ENCODE data around the gene PAX5. TPM values are rescaled to one million over a fixed set of nuclear protein-coding genes. Genes with fewer than 3 reads are reported as not detected.

PAX5 gene
- total RNA-seq, 1 donor from 2014 or later = 0.06 TPM

DNA sequence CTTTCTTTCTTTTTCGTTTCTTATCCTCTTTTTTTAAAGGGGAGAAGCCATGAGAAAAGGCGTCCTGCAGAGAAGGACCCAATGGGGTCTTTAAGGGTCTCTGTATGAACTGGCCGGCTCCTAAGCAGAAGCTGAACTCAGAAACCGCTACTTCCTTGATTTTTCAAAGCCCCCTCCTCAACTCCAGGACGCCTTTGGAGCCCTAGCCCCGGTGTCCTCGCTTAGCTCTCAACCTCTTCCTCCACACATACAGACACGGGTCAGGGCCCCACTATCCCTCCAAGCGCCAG is 8.3 kb downstream of the PAX5 start:
- DNase-seq (ENCODE audit: low spot score) = no peak

DNA sequence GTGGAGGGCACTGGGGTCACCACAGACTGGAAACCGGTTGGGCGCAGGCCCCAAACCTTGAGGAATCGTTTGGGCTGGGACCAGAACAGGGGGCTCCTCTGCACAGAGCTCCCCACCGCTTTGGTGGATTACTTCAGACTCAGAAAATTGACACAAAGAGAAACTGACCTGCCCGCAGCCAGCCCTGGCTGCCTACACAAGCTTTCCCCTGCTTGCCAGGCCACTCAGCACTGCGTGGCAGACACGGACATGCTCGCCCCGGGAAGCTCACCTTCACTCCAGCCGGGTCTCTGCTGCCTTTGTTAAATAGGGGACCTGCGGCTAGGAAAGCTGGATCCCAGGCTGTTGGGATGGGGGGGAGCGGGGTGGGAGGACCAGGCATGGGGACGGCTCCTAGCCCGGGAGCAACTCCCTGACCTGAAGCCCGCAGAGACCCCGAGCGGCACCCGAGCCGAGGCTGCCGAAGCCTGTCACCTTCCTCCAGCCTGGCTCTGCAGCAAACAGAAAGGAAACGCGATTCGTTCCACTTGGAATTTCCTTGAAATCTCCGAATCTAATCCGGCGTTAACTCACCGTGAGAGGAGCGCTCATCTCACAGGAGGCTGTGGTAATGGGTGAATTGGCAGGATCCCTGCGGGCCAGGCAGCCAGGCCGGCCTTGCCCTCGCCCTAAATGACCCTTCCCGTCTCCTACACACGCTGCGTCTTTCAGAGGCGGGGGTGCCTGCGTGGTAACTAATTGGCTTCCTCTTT is 8.8 kb downstream of the PAX5 start:
- no peak for DNase-seq (ENCODE audit: low spot score)

DNA sequence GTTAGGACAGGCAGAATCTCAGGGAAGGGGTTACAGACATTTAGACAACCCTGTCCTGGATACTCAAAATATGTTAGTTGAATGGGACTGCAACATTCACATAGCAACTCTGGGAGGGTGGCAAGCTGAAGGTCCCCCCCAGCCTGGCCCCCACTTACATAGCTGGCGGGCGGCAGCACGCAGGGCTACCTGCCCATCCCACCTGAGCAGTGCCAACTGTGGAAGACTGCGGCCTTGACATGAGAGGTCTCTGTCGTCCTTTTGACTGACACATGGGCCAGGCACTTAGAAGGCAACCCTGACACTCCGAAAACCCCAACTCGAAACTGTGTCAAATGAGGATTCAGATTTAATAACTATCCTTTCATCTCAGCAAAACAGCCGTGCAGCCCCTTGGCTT is 16.5 kb downstream of the PAX5 start:
- no peak for DNase-seq (ENCODE audit: low spot score)

DNA sequence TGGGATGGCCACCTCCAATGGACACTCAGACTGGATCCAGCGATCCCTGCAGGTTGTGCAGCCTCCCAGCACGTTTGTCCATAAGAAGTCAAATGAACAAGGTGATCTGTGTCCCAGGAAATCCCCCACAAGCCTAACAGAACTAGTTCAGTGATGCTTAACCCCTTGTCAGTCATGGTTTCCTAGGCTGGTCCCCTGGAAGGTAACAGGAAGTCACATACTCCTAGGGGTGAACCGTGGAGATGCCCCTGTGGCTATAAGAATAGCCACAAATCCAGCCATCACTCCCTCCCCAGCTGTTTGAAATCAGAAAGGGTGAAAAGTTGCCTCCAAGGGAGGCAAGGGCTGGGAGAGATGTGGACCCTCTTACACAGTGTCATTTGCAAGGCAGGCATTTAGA is 22.5 kb downstream of the PAX5 start:
- no peak for DNase-seq (ENCODE audit: low spot score)

DNA sequence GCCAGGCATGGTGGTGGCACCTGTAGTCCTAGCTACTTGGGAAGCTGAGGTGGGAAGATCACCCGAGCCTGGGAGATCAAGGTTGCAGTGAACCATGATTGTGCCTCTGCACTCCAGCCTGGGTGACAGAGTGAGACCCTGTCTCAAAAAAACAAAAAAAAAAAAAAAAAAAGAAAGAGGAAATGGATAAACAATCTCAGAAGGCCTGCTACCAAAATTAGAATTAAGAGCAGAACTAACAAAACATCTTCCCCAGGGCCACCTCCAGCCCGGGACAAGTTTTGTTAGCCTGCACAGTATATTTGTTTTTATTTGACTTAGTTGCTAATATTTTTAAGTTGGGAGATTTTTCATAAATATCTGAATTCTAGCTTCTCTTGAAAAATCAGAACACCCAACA is 23.1 kb downstream of the PAX5 start:
- no peak for DNase-seq (ENCODE audit: low spot score)

DNA sequence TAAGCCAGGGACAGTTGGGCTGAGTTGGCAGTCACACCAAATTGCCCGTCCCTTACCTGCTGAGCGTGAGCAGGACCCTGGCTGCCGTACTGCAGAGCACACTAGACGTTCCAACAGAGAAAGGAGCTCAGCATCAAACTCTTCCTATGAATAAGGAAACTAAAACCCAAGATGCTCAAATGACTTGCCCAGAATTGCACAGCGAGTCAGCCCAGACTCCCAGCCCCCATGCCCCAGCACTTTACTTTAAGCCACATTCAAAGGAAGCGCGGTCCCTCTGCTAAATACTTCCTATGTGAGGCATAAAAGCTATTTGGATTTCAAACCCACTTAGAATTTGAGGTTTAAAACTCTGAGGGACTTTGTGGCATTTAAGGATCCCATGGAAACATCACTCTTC is 23.9 kb downstream of the PAX5 start:
- no peak for DNase-seq (ENCODE audit: low spot score)

DNA sequence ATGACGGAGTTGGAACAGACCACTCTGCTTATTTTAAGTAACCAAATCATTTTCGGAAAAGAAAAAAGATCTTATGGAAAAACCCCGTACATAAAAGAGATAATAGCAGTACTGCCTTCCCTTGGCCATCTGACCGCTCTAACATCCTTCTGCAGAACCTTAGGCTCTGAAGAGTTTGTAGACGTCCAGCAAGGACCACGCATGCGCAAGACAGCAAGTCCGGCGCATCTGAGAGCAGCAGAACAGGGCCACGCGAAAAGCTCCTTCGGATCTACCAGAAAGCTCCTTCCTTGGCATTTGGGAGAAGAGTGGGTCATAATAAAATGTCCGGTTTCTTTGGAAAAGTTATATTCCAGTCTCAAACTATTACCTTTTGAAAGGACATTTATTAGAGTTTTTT is 26.8 kb downstream of the PAX5 start:
- no peak for DNase-seq (ENCODE audit: low spot score)

DNA sequence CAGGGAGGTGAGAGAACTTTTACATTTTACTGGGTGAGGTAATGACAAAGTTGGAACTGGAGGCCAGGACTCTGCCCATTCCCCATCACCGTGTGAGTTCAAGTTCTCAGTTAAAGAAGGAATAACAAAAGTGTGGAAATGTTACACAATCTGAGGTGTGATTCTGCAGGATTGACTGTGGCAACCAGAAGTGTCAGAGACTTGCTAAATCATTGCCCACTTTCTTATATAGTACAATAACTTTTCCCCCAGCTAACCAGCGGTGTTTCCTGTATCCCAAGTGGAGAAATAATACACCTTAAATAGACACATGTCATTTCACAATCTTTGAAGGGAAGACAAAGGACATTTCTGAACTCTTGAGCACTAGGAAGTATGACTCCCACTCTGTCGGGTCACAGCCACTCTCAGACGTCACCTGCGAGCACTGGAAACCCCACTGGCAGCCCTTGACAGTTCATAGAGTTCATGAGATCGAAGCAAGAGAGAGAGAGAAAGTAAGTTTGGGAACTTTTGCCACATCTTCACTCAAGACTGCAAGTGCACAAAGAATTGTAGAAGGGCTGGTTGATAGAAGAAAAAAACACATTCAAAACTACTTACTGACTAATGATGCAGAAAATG is 28.4 kb downstream of the PAX5 start:
- no peak for DNase-seq (ENCODE audit: low spot score)

DNA sequence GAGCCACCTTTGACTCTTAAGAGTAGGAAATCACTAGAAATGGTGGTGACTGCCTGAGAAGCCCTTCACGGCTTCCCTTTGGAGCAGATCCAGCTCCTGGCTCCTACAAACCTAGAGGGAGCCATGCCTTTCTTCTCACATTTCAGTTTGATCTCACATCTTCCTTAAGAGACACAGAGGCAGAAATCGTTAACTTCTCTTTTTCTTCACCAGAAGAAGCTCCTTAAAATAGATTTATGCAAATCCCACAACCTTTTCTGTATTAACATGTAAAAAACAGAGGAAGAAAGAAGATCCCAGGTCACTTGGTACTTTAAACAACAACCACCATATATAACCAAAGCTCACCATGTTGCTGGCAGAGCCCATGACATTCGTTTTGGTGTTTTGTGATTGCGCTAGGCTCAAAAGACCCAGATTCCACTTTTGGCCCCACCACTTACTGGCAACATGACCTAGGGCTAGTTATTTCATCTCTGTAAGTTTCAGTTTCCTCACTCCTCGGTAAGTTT is 29.6 kb downstream of the PAX5 start:
- no peak for DNase-seq (ENCODE audit: low spot score)

DNA sequence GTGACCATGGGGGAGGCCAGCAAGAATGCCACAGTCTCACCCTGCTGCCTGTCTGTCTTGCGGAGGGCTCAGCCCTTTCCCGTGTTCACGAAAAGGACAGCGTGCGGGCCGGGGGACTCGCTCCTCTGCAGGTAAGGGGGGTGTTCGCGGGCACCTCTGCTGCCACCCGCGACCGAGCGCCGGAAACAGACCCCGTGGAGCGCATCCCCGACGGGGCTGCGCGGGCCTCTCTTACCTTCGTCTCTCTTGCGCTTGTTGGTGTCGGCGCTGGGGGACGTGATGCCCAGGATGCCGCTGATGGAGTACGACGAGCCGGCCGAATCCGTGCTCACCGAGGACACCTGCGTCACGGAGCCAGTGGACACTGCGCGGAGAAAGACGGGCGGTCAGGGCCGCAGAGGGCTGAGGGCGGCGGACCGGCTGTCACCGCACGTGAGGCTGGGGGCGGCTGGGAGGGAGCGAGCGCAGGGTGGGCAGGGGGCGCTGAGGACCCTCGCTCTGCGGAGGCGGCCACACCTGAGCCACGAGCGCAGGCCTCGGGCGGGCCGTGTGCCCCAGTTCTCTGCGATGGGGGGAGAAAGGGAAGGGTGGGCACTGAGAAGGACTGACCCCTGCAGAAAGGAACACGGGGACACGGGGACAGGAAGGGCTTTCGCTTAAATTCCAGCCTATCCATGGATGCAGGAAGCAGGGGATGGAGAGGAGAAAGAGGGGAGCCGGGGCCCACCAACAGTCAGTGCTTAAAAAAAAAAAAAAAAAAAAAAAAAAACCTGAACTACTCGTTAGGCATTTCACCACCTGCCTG is 31.5 kb downstream of the PAX5 start:
- DNase-seq (ENCODE audit: low spot score) = no peak

DNA sequence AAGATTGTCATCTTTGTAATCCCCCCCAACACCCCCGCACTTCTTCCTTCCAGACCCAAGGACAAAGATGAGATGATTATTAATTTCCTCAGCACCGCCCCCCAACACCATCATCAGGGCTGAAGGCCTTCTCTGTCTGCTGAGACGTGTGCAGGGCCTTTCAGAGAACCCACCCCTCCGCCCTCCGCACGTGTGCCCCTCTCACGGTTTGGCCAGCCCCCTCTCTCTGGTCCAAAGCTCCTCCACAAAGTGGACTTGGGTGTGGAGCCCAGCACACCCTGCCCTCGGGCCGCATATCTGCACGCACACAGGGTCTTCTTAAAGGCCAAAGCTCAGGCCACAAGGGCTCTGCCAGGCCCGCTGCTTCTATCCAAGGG is 32.0 kb downstream of the PAX5 start:
- no peak for DNase-seq (ENCODE audit: low spot score)

DNA sequence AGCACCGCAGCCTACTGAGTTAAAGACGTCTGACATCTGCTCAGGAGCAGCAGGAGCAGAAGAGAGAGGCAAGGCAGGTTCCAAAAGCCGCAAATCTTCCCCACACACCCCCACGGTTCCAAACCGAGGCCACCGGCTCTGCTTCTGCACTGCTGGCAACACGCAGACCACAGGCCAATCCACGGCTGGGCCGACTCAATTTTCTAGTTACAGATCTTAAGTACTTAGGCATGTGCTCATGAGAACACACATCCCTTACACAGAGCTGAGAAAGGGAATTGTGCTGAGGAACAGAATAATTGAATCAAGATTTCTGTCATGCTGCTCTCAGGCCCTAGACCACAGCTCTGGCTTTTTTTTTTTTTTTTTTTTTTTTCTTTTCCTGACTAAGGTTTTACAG is 32.6 kb downstream of the PAX5 start:
- DNase-seq (ENCODE audit: low spot score) = no peak

DNA sequence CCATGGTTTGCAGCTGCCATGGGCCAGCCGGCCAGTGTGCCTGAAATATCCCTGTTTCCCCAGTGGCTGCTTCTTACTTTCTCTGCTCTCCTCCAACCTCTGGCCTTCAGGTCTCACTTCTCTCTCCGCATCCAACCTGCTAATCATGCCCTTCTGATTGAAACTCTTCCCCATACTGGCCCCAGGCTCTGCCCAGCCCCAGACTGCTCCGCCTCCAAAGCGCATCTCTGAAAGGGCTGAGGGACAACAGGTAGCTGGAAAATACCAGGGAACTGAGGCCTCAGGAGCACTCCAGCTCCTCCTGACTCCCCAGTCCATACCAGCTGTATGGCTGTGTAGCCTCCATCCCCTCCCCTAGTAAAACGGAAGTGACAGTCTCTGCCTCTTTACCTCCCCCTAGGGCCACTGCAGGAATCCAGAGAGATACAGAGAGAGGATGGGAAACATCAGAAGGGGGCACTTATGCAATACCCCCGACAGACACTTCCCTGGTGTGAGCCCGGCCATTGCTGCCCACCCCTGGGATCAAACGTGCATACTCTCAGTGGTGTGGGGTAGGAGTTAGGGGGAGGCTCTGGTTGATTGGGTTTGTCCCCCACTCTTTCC is 34.2 kb downstream of the PAX5 start:
- no peak for DNase-seq (ENCODE audit: low spot score)

DNA sequence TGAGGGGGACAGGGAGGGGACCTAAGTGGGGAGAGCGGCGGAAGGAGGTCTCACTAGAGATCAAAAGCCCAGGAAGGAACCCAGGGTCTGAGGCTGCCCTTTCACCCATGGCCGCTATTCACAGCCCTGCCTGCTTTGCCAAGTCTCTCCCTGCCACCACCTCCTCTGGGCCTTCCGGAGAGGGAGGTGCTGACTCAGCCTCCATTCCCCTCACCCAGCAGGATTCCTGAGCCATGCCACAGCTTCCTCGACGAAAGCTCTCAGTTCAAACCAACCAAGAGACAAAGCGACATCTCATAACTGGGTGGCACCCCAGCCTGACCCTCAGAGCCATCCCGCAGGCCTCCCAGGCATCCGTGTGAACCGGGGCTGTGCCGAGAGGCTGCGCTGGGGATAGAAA is 36.7 kb downstream of the PAX5 start:
- DNase-seq (ENCODE audit: low spot score) = no peak

DNA sequence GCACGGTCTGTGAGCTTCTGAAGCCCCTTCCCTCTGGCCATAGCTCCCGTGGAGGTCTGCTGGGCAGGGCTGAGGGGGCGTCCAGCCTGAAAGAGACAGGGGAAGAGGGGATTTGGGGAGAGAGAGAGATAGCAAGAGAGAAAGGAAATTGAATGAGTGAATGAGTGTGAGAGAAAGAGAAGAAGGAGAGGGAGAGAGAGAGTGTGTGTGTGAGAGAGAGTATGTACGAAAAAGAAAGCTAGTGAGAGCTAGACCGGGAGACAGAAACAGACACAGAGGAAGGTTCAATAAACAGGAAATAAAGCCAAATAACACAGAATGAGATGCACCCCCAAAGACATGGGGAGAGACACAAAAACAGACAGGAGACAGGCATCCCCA is 37.4 kb downstream of the PAX5 start:
- no peak for DNase-seq (ENCODE audit: low spot score)

DNA sequence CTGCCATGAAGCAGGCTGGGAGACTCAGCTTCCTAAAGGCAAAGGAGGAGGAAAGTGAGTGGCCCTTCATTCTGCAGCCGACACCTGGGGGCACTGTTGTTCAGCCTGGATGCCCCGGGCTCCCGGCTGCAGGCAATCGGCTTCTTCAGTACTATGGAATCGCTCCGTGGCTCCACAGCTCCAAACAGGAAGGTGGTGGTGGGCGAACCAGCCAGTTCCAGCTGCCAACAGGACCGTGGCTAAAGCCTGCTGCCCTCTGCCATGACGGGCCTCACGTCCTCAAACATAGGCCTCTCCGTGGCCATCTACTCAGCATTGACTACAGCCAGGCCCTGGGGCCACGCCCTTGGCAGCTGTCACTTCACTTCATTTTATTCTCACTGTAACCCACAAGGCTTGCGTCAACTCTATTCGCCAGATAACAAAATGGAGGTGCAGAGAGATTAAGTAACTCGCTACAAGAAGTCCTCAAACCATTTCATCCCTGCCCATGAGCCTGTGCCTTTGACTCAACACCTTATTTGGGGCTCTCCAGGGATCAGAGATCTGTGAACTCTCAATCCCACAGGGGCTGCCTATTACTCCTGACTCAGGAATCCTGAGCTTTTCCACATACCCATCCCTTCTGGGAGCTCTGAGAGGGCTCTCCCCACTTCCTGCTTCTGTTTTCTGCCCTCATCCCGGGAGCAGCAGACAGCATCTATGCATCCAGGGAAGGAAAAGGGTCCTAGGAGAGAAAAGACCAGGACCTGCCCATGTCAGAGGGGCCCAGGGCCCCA is 38.0 kb downstream of the PAX5 start:
- DNase-seq (ENCODE audit: low spot score) = no peak

DNA sequence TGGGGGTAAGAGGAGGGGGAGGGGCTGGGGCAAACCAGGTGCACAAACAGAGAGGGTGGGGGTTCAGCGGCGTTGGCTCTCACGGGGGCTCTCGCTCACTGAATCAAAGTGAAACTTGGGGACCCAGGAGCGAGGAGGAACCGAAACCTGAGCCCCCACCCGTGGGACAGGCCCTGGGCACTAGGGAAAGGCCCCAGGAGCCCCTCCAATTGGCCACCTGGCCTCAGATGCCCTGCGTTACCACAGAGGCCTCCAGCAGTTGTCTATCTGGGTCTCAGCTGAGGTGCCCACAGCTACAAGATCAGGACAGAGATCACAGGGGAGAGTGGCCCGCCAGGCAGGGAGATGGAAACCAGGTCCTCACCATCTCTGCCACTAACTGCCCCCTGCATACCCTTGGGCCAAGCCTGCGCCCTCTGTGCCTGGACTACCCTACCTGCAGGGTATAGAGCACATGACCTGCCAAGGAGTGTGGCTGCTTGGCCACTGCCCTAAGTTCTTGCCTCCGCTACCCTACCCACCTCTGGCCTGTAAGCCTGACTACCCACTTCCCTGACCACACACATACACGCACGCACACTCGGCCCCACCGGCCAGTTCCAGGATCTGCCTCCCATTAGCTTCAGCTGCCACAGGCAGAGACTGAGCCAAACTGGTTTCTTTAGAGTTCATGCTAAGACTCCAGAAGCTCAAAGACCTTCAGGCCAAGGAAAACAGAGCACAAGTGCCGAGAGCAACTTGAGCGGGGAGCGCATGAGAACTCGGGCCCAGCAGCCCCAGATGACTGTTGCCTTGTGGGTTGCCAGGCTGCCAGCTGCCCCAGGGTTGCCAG is 39.9 kb downstream of the PAX5 start:
- DNase-seq (ENCODE audit: low spot score) = no peak

DNA sequence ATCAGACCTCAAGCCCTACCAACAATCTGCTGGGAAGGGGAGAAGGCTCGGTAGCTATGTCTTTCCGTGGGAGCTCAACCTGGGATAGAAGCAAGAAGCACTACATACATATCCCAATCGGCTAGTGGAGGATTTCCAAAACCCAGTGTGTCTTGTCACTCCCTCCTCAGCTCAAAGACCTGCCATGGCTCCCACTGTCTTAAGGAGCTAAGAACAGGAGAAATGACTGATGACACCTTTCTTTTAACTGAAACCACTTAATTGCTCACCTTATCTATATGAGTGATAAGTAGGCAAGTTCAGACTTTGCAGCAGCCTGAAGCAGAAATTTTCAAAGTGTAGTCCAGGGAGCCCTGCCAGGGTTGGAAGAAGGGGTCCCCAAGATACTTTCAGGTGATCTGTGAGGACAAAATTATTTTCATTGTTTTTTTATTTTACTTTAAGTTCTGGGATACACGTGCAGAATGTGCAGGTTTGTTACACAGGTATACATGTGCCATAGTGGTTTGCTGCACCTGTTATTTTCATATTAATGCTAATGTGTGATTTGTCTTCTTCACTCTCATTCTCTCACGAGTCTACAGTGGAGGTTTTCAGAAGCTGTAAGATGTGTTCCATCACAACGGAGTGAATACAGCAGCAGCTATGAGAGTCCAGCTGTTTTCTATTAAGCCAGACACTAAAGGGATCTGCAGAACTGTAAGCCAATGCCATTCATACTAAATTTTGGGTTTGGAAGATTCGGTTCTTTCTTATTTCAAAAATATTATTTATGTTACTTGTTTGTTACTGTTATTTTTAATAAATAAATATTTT is 41.4 kb downstream of the PAX5 start:
- no peak for DNase-seq (ENCODE audit: low spot score)

DNA sequence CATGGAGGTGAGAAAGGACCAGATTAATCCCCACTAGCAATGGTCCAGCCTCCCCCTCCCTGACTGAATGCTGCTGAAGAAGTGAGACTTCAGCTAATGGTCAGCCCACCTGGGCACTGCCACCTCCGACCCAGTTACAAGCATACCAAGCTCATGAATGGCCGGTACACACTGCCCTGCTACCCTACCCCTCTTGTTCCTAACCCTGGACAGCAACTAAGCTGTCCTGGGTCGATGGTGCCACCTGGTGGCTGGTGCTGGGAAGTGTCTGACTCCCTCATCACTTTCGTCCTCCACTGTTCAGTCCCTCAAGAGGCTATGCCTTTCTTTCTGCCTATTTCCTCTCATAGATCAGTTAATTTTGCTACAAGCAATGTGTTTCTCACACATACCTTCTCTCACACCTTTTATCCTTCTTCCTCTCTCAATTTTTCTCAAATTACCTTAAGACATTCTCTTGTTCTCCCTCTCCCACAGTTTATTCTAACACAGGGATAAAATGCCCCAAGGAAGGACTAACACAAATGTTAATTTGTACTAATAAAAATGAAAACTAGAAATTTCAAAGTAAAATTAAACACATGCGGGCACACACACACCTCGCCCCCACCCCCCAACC is 42.4 kb downstream of the PAX5 start:
- DNase-seq (ENCODE audit: low spot score) = no peak

All from mesenteric fat pad (tissue), 1 donor.